ENCODE measurements around the gene WNT4.

DNA sequence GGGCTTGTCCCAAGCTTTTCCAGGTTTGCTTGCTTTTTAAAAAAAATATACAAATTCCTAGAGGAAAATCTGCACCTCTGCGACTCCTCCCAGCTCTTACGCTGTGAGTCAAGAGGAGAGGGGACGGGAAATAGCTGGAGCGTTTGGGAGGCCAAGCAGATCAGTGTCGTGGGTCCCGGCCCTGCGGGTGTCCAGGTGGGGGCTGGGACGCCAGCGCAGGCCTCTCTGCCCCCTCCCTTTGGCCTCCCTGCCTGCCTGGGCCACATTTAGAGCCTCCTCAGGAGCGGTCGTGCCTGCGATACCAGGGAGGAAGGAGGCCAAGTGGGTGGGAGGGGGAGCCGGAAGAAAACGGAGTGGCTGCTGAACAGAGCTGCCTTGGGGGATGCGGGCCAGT lies 9.0 kb downstream of the WNT4 start:
- TF ChIP-seq EZH2 (IDR thresholded peaks at IDR 0.05; ENCODE audit: insufficient read depth, poor library complexity, severe bottlenecking), result no peak
- TF ChIP-seq EZH2phosphoT487 (IDR thresholded peaks at IDR 0.05; ENCODE audit: insufficient read depth, low read depth), result no peak
